Ascending aorta (tissue), 2 donors: ENCODE results near the gene INO80C. TPM values are rescaled to one million over a fixed set of nuclear protein-coding genes. Genes with fewer than 3 reads are reported as not detected.

ENCODE experiments used
- DNase-seq, 2 donors: peaks; one replicate each; pipeline ENCODE4 v3.0.0-alpha.2; 2019; ENCODE audit warnings: low spot score in 2 of 2
- H3K27ac ChIP-seq, 2 donors: fragments of 200-600 bp; sonication (generic); one replicate each; pipeline ENCODE4 v1.5.1; 2016 to 2017; ENCODE audit warnings: mild to moderate bottlenecking in 1 of 2
- H3K27me3 ChIP-seq: fragments of 200-600 bp; sonication (generic); one replicate; pipeline ENCODE4 v1.5.1; 2017
- H3K36me3 ChIP-seq, 2 donors: fragments of 200-600 bp; sonication (generic); one replicate each; pipeline ENCODE4 v1.5.1; 2016
- H3K4me1 ChIP-seq, 2 donors: fragments of 200-600 bp; sonication (generic); one replicate each; pipeline ENCODE4 v1.5.1; 2016 to 2017; ENCODE audit warnings: mild to moderate bottlenecking in 1 of 2
- H3K4me3 ChIP-seq, 2 donors: fragments of 200-600 bp; sonication (generic); one replicate each; pipeline ENCODE4 v1.5.1; 2016 to 2017; ENCODE audit warnings: mild to moderate bottlenecking in 1 of 2
- H3K9me3 ChIP-seq, 2 donors: fragments of 200-600 bp; sonication (generic); one replicate each; pipeline ENCODE4 v1.5.1; 2016
- intact Hi-C: fragments of 100-400 bp; cut with DNase I; formaldehyde crosslinking; loops from one replicate; pipeline ENCODE4 v1.15.1; 2023
- total RNA-seq: library from RNA; depleted of rRNA; stranded (reverse); fragments of >200 nt; gene quantifications from one replicate; pipeline ENCODE4 v1.1.0, GENCODE V29; 2016
- TF ChIP-seq, protein P1 (sequence below), 3 experiments: fragments of 200-600 bp in 2 of 3; fragments of 450-650 bp in 1 of 3; sonication (generic) in 2 of 3; IDR thresholded peaks; one replicate each; pipeline ENCODE4 v1.5.1; 2016 to 2019; ENCODE audit warnings: antibody characterized with exemption in 3 of 3, mild to moderate bottlenecking in 1 of 3, moderate library complexity in 1 of 3

The INO80C gene
- total RNA-seq, 1 donor from 2014 or later: 11.2 TPM

DNA sequence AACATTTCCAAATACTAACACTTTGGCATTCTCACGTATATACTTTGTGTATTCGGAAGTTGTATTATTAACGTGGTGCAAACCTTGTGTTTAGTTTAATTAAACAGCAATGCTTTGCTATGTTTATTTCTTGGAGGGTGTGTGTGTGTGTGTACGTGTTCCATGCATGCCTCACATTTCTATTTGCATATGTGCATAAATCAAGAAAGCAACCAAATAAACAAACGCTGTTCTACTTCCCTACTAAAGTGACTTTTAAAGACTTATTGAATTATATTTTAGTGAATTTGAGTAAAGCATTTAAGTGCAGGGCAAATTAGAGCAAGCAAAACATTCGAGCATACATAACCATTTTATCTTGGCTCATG, 66.4 kb downstream of the INO80C start:
- Histone ChIP-seq H3K27ac (no peak overlapping the region), H3K9me3 (peaks cover 0 to 14% of the 10 kb centered on the region in 2 donors), H3K4me3 (no peak overlapping the region), H3K27me3 (no peaks in the 10 kb centered on the region), H3K36me3 (no peaks in the 10 kb centered on the region), H3K4me1 (no peaks in the 10 kb centered on the region)
- TF ChIP-seq, protein P1, sequence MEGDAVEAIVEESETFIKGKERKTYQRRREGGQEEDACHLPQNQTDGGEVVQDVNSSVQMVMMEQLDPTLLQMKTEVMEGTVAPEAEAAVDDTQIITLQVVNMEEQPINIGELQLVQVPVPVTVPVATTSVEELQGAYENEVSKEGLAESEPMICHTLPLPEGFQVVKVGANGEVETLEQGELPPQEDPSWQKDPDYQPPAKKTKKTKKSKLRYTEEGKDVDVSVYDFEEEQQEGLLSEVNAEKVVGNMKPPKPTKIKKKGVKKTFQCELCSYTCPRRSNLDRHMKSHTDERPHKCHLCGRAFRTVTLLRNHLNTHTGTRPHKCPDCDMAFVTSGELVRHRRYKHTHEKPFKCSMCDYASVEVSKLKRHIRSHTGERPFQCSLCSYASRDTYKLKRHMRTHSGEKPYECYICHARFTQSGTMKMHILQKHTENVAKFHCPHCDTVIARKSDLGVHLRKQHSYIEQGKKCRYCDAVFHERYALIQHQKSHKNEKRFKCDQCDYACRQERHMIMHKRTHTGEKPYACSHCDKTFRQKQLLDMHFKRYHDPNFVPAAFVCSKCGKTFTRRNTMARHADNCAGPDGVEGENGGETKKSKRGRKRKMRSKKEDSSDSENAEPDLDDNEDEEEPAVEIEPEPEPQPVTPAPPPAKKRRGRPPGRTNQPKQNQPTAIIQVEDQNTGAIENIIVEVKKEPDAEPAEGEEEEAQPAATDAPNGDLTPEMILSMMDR (IDR thresholded peaks at IDR 0.05): no peak
- DNase-seq: no peak
- intact Hi-C loops: no loop called here

DNA sequence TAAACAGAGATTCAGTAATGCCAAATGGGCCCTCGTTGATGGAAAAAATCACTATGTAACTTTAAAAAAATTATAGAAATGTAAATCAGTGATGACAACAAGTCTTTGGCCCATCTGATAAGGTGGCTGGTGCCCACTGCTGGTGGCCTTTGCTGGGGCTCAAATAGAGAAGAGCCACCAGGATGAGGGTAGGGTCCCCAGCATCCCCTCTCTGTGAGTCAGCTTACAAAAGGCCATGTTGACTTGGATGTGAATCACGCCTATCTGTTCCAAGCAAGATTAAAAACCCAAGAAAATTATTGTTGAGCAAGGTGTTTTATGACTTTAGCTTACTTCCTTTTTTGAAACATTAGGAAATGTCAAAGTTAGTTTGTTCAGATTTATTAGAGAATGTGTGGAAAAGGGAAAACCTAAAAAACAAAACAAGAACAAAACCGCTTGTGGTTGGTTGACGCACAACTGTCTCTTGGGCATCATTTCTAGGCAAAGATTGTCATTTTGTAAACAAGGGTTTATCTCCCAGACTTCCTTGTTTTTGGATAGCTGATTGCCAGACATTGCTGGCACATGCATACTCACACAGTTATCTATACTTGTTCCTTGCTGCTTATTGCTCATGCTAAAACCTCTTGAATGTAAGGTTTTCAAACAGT, 66.9 kb downstream of the INO80C start:
- Histone ChIP-seq H3K36me3 (no peaks in the 10 kb centered on the region), H3K27ac (no peak overlapping the region), H3K4me3 (no peak overlapping the region), H3K4me1 (no peaks in the 10 kb centered on the region), H3K27me3 (no peaks in the 10 kb centered on the region), H3K9me3 (peaks cover 0 to 13% of the 10 kb centered on the region in 2 donors)
- DNase-seq: no peak
- intact Hi-C loops: no loop called here
- TF ChIP-seq, protein P1 (IDR thresholded peaks at IDR 0.05): no peak

DNA sequence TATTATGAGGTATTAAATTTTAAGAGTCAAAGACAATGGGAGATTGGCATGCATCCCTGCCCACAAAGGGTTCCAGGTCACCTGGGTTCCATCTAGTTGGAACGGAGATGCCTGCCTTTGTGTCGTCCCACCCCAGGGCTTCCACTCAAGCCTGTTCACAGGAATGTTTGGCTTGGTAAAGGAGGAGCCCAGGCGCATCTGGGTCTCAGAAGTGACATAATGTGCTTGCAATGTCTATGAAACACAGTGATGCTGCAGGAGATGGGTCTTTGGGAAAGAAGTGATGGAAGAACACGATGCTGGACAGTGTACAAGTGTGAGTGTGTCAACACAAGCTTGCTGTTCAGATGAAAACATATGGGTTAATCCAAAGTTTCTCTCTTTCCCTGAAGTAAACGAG, 71.0 kb downstream of the INO80C start:
- Histone ChIP-seq H3K27ac (no peak overlapping the region), H3K4me1 (no peaks in the 10 kb centered on the region), H3K36me3 (no peaks in the 10 kb centered on the region), H3K9me3 (no peaks in the 10 kb centered on the region), H3K27me3 (no peaks in the 10 kb centered on the region), H3K4me3 (no peak overlapping the region)
- intact Hi-C loops: no loop called here
- TF ChIP-seq, protein P1 (IDR thresholded peaks at IDR 0.05): no peak
- no peak for DNase-seq

DNA sequence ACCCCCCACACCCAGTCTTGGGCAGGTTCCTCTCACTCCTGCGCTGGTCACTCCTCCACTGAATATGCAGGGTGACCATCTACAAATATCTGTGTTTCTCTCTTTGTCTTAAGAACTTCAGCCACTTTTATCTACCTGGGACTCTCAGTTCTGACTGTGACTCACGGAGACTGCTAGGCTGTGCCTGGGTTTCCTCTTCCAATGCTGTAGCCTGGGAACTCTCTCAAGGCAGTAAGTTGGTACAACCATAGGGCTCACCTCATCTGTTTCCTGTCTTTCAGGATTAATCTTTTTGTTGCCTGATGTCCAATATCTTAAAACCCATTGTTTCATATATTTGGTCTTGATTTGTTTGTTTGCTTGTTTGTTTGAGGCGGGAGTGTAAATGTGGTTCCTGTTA, 73.4 kb downstream of the INO80C start:
- H3K36me3 ChIP-seq: no peaks in the 10 kb centered on the region
- no peak for DNase-seq
- TF ChIP-seq, protein P1 (IDR thresholded peaks at IDR 0.05): no peak
- no peak overlapping the region for H3K27ac ChIP-seq
- H3K27me3 ChIP-seq: no peaks in the 10 kb centered on the region
- H3K4me1 ChIP-seq: no peaks in the 10 kb centered on the region
- no peak overlapping the region for H3K4me3 ChIP-seq
- no peaks in the 10 kb centered on the region for H3K9me3 ChIP-seq
- intact Hi-C loops: no loop called here

DNA sequence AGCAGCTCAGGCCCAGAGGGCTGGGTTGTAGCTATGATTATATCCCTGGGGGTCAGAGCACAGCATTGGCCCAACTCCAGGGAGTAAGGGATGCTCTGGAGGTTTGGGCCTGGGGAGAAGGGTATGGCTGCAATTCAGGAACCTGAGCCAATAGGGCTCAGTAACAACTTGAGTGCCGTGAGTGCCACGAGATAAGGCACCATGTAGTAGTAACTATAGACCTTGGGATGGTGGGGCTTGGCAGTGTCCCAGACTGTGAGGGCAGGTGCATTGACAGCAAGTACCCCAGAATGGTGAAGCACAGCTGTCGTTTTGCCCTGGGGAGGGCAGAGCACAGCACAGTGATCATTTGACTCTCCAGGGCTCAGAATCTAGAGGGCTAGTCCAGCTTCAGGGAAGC, 75.5 kb downstream of the INO80C start:
- H3K27me3 ChIP-seq: no peaks in the 10 kb centered on the region
- TF ChIP-seq, protein P1 (IDR thresholded peaks at IDR 0.05): no peak
- peaks cover 0 to 2% of the 10 kb centered on the region in 2 donors for H3K9me3 ChIP-seq

DNA sequence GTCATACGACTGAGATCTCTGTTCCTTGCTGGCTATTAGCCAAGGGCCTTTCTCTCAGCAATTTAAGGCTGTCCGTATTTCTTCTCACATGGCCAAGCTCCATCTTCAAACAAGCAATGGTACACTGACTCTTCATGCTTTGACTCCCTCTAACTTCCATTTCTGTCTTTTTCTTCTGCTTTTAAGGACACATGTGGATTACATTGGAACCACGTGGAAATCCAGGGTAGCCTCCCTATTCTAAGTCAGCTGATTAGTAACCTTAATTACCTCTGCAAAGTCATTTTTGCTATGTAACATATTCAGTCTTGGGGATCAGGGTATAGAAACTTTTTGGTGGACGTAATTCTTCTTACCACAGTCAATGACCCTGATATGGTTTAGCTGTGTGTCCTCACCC, 79.2 kb downstream of the INO80C start:
- TF ChIP-seq, protein P1 (IDR thresholded peaks at IDR 0.05): no peak
- Histone ChIP-seq H3K9me3 (peaks cover 0 to 5% of the 10 kb centered on the region in 2 donors), H3K4me3 (no peak overlapping the region), H3K27me3 (no peaks in the 10 kb centered on the region), H3K4me1 (no peaks in the 10 kb centered on the region), H3K27ac (no peak overlapping the region), H3K36me3 (no peaks in the 10 kb centered on the region)
- no peak for DNase-seq
- intact Hi-C loops: no loop called here

More for the DNA sequence above, 75.5 kb downstream of the INO80C start:
- Histone ChIP-seq H3K27ac (no peak overlapping the region), H3K36me3 (no peaks in the 10 kb centered on the region), H3K4me3 (no peak overlapping the region), H3K4me1 (no peaks in the 10 kb centered on the region)
- intact Hi-C loops: no loop called here
- no peak for DNase-seq
